ENCODE measurements around the gene KCNC3. TPM values are rescaled to one million over a fixed set of nuclear protein-coding genes. Genes with fewer than 3 reads are reported as not detected.

Gene KCNC3
- total RNA-seq: under 0.01 and 0.14 TPM in 2 replicates

DNA sequence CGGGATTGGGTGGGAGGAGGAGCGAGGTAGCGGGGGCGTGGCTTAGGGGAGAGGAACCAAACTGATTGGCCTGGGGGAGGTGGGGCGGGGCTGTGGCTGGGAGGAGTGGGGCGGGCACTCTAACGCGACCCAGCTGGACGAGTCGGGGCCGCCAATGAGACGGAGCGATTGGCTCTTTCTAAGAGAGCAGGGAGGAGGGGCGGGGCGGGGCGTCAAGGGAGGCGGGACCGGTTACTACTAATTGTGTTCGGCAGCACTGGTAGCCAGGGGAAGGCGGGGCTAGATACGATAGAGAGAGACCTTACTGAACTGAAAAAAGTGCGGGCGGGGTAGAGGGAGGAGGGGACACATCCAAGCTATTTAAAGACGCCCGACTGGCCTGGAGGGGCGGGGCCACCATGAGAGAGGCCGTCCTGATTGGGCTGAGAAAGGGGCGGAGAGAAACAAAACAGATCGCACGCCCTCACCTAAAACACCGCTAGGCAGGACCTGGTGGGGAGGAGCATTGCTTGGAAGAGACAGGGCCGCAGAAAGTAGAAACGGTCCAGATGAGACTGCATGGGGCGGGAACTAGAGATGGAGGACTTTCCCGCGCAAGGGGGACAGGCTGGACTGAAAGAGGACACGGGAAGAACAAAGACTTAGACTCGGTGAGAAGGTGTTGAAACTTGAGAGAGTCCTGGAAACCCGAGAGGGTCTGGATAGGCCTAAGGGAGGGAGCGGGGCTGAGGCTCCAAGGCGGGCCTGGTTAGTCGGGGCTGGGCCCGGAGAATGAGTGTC is at the start of gene KCNC3:
Gene KCNC3 (minus strand): TSS at position 232 of the 780 bp plus-strand sequence. CDS start 295 bp downstream, outside the sequence.

DNA sequence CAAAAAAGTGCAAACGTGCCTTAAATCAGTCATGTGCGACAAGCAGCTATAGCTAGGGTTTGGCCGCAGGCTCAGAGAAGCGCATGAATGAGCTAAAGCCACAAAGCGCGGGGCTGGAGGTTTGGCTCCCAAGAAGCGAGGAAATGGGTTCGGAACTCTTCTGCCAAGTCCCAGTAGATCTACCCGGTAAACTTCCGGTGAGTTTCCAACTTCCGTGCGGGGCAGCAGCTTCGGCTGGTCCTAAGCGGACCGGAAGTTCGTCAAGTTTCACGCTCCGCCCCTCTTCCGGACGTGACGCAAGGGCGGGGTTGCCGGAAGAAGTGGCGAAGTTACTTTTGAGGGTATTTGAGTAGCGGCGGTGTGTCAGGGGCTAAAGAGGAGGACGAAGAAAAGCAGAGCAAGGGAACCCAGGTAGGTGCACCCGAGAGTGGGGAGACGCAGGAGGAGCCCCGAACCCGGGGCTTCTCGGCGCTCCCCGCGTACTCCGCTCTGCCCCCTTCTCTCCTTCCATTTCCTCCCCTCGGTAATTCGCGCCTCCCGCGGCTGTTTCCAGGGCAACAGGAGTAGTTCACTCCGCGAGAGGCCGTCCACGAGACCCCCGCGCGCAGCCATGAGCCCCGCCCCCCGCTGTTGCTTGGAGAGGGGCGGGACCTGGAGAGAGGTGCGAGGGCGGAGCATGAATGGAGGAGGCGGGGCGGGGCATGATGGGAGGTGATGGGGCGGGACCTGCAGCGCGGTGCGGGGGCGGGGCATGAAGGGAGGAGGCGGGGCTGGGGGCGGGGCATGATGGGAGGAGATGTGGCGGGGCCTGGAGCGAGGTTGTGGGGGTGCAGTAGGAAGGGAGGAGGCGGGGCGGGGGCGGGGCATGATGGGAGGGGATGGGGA is 47.2 kb upstream of the KCNC3 start, which contains the start of gene NR1H2:
Gene NR1H2 (plus strand): TSS at position 292 of the 885 bp plus-strand sequence. CDS start 1,149 bp downstream, outside the sequence.

DNA sequence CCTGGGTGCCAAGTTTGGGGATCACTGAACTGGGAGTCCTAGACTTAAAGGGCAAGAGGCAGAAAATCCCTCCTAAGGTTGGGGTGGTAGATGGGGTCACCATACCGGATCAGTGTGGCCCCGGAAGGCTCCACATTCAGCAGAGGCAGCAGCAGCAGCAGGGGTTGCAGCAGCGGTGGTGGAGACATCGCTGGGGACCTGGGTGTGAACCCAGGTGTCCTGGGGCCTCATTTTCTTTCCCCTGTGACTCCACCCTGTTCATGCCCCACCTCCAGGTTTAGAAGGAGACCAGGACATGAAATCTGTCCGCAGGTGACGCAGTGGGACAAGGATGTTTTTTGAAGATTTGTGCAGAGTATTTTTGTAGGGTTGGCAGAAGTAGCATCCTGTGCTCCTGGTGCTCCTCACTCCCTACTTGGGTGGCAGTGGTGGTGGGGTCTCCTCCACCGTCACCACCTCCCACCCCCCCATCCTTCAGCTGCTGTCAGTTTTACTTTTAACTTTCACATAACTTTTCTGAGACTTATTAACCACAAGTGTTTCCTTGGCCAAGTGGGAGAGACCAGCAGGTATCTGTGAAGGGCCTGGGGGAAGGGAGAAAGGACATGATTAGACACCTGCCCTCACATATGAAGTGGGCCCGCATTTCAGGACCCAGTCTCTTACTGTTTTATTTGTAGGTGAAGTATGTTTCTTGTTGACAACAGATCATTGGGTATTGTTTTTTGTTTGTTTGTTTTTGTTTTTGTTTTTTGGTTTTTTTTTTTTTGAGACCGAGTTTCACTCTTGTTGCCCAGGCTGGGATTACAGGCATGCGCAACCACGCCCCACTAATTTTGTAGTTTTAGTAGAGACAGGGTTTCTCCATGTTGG is 36.5 kb upstream of the KCNC3 start, which contains the start of gene NAPSA:
Gene NAPSA (minus strand): TSS at position 206 of the 873 bp plus-strand sequence. CDS start 18 bp downstream, at position 188.

Other genes with a start within 250 kb of the KCNC3 start
- gene IZUMO2, start 166.1 kb downstream of the KCNC3 start, total RNA-seq: not detected in 2 replicates
- under 0.01 TPM in 1 of 2 replicates, not detected in the other for gene MYH14, start 125.8 kb downstream of the KCNC3 start, total RNA-seq
- gene NAPSA, start 36.3 kb upstream of the KCNC3 start, total RNA-seq: 0.30 and 0.32 TPM in 2 replicates
- 66.2 and 79.9 TPM in 2 replicates for gene NR1H2, start 47.1 kb upstream of the KCNC3 start, total RNA-seq
- gene POLD1, start 55.0 kb upstream of the KCNC3 start, total RNA-seq: 13.7 and 30.5 TPM in 2 replicates
- gene SPIB, start 89.6 kb upstream of the KCNC3 start, total RNA-seq: not detected in 2 replicates
- gene MYBPC2, start 103.5 kb upstream of the KCNC3 start, total RNA-seq: not detected in 2 replicates
- gene EMC10, start 147.1 kb upstream of the KCNC3 start, total RNA-seq: 76.0 and 78.1 TPM in 2 replicates
- gene GARIN5A, start 147.5 kb upstream of the KCNC3 start, total RNA-seq: 0.30 TPM in 1 of 2 replicates, not detected in the other
- gene JOSD2, start 181.8 kb upstream of the KCNC3 start, total RNA-seq: 18.6 and 27.0 TPM in 2 replicates
- not detected in 2 replicates for gene ASPDH, start 184.5 kb upstream of the KCNC3 start, total RNA-seq
- gene LRRC4B, start 239.1 kb upstream of the KCNC3 start, total RNA-seq: 0.18 and 0.30 TPM in 2 replicates

All from smooth muscle cell of the umbilical artery (primary cell).